Endothelial cell of umbilical vein (primary cell): ENCODE data around the gene RNU2-63P. TPM values are rescaled to one million over a fixed set of nuclear protein-coding genes. Genes with fewer than 3 reads are reported as not detected.

Experiments used
- BruUV-seq: library from RNA; stranded (reverse); fragments of 400-500 nt; replicated peaks from 2 replicates; lab custom pipeline; 2021; lab: Mats Ljungman, UMichigan
- CTCF ChIA-PET: fragments of 300-600, 350-600 bp; sonication (Branson Sonifier 250); formaldehyde crosslinking; loops from one replicate; lab custom pipeline; 2021; ENCODE audit warnings: antibody characterized with exemption, inconsistent platforms; lab: Charles Lee
- POLR2A ChIA-PET: fragments of 300-600, 350-600 bp; sonication (Branson Sonifier 250); formaldehyde crosslinking; loops from one replicate; lab custom pipeline; 2021; ENCODE audit warnings: antibody characterized with exemption, inconsistent platforms; lab: Charles Lee
- DNase-seq: peaks from one replicate; pipeline ENCODE4 v3.0.0-alpha.2; 2011; ENCODE audit warnings: low read depth, low spot score
- FAIRE-seq: peaks from 2 replicates; lab custom pipeline; 2011; peaks lifted over from hg19 to GRCh38; lab: Jason Lieb, UNC
- H2AFZ ChIP-seq: 2 replicates; pipeline ENCODE4 v1.6.0; 2012; ENCODE audit warnings: low read depth, low read length, control low read depth, inconsistent platforms
- H3K27ac ChIP-seq: 2 replicates; pipeline ENCODE4 v1.5.1; 2011; ENCODE audit warnings: low read depth, mild to moderate bottlenecking, control low read depth, low read length, moderate library complexity; ENCODE audit not compliant: insufficient read depth
- H3K27me3 ChIP-seq, 2 experiments: 2 replicates each; pipeline versions ENCODE4 v1.6.0 to v1.6.1; 2011; ENCODE audit warnings: low read length in 2 of 2, mixed read lengths in 1 of 2; ENCODE audit not compliant: control insufficient read depth in 2 of 2, insufficient read depth in 2 of 2
- H3K36me3 ChIP-seq, 2 experiments: 2 replicates in 1 of 2; 3 replicates in 1 of 2; pipeline ENCODE4 v1.5.1; 2011; ENCODE audit warnings: low read length in 2 of 2, mild to moderate bottlenecking in 1 of 2, moderate library complexity in 1 of 2; ENCODE audit not compliant: control insufficient read depth in 2 of 2, insufficient read depth in 2 of 2; ENCODE audit errors: extremely low read depth in 1 of 2
- H3K4me1 ChIP-seq: 3 replicates; pipeline ENCODE4 v1.5.1; 2011; ENCODE audit warnings: mild to moderate bottlenecking, low read length; ENCODE audit not compliant: control insufficient read depth, insufficient read depth; ENCODE audit errors: extremely low read depth
- H3K4me2 ChIP-seq: 2 replicates; pipeline ENCODE4 v1.6.1; 2011; ENCODE audit warnings: low read length, control low read depth, mixed read lengths; ENCODE audit not compliant: insufficient read depth
- H3K4me3 ChIP-seq, 3 experiments: fragments of 200-600 bp in 1 of 3; sonication (generic), shearing (Covaris generic) in 1 of 3; replicated peaks in 1 of 3; 2 replicates each; pipeline ENCODE4 v1.5.1; 2011 to 2016; ENCODE audit warnings: control low read depth in 3 of 3, low read length in 3 of 3, mild to moderate bottlenecking in 2 of 3, inconsistent platforms in 1 of 3, low read depth in 1 of 3, moderate library complexity in 1 of 3; ENCODE audit not compliant: insufficient read depth in 1 of 3
- H3K79me2 ChIP-seq: 2 replicates; pipeline ENCODE4 v1.6.0; 2012; ENCODE audit warnings: low read length, inconsistent platforms; ENCODE audit not compliant: control insufficient read depth, insufficient read depth
- H3K9ac ChIP-seq: replicated peaks from 2 replicates; pipeline ENCODE3; 2011; ENCODE audit warnings: low read length, control low read depth; ENCODE audit not compliant: insufficient read depth; ENCODE audit errors: extremely low read depth
- H3K9me1 ChIP-seq: replicated peaks from 3 replicates; pipeline ENCODE4 v1.6.0; 2011; ENCODE audit warnings: mild to moderate bottlenecking, low read length; ENCODE audit not compliant: control insufficient read depth, insufficient read depth; ENCODE audit errors: extremely low read depth
- H3K9me3 ChIP-seq: replicated peaks from 2 replicates; pipeline ENCODE4 v1.5.1; 2012; ENCODE audit warnings: low read length, inconsistent platforms; ENCODE audit not compliant: control insufficient read depth, insufficient read depth
- H4K20me1 ChIP-seq: replicated peaks from 2 replicates; pipeline ENCODE3; 2011; ENCODE audit warnings: mild to moderate bottlenecking, low read length; ENCODE audit not compliant: control insufficient read depth, insufficient read depth; ENCODE audit errors: extremely low read depth
- CTCF ChIP-seq, 2 donors: IDR thresholded peaks; 1 replicate in 1 of 2; 2 replicates in 1 of 2; pipeline ENCODE4 v1.5.1; 2011; ENCODE audit warnings: low read length in 2 of 2, mild to moderate bottlenecking in 2 of 2, moderate library complexity in 2 of 2, control low read depth in 1 of 2, inconsistent platforms in 1 of 2, low read depth in 1 of 2; ENCODE audit not compliant: insufficient read depth in 1 of 2; ENCODE audit errors: extremely low read depth in 1 of 2
- EZH2 ChIP-seq: IDR thresholded peaks from 2 replicates; pipeline ENCODE4 v1.6.1; 2012; ENCODE audit warnings: borderline replicate concordance, low read depth, mild to moderate bottlenecking, moderate library complexity, low read length, inconsistent platforms; ENCODE audit not compliant: severe bottlenecking
- FOS ChIP-seq: IDR thresholded peaks from 2 replicates; pipeline ENCODE4 v1.6.1; 2011; ENCODE audit warnings: mild to moderate bottlenecking, low read length, moderate library complexity, borderline replicate concordance; ENCODE audit not compliant: insufficient read depth
- GATA2 ChIP-seq: IDR thresholded peaks from 2 replicates; pipeline ENCODE4 v1.7.0; 2011; ENCODE audit warnings: low read depth, mild to moderate bottlenecking, moderate library complexity, mixed read lengths, low read length; ENCODE audit not compliant: insufficient read length, insufficient read depth
- JUN ChIP-seq: IDR thresholded peaks from 2 replicates; pipeline ENCODE4 v1.6.1; 2011; ENCODE audit warnings: borderline replicate concordance, low read depth; ENCODE audit not compliant: insufficient read length, insufficient read depth
- MAX ChIP-seq: IDR thresholded peaks from 2 replicates; pipeline ENCODE4 v1.6.1; 2011; ENCODE audit not compliant: insufficient read depth, insufficient read length
- MYC ChIP-seq: IDR thresholded peaks from one replicate; pipeline ENCODE4 v1.6.1; 2011; ENCODE audit warnings: mild to moderate bottlenecking, low read depth, low read length
- POLR2A ChIP-seq: IDR thresholded peaks from 2 replicates; pipeline ENCODE4 v1.6.1; 2012; ENCODE audit warnings: low read depth, mild to moderate bottlenecking, control low read depth, low read length
- POLR2AphosphoS5 ChIP-seq: IDR thresholded peaks from 2 replicates; pipeline ENCODE4 v1.6.1; 2012; ENCODE audit warnings: low read depth, mild to moderate bottlenecking, control low read depth, low read length, moderate library complexity; ENCODE audit not compliant: insufficient read depth
- dilution Hi-C: fragments of 300-500 bp; cut with MboI; formaldehyde crosslinking; loops from one replicate; pipeline ENCODE4 v1.15.0; 2019; ENCODE audit warnings: low sequenced_read_pairs; ENCODE audit not compliant: extremely low pct_ligation_motif_present
- intact Hi-C: fragments of 100-400 bp; cut with micrococcal nuclease; formaldehyde crosslinking; loops from one replicate; pipeline ENCODE4 v1.10.0; 2022
- polyA plus RNA-seq, 4 experiments: library from polyadenylated mRNA; depleted of rRNA in 3 of 4; stranded (reverse) in 3 of 4; unstranded in 1 of 4; fragments of >200 nt; gene quantifications; 2 replicates each; pipeline versions ENCODE4 v1.2.1 to v1.2.3, GENCODE V29; 2011 to 2012; ENCODE audit warnings: missing spikeins in 1 of 4
- total RNA-seq: library from RNA; stranded (reverse); gene quantifications from 2 replicates; pipeline ENCODE4 v1.2.3, GENCODE V29; 2021

The RNU2-63P gene
- total and polyA plus RNA-seq, 2 donors (not counting 3 experiments of a cell fraction or from before 2014, with no cell fraction given) = not detected

DNA sequence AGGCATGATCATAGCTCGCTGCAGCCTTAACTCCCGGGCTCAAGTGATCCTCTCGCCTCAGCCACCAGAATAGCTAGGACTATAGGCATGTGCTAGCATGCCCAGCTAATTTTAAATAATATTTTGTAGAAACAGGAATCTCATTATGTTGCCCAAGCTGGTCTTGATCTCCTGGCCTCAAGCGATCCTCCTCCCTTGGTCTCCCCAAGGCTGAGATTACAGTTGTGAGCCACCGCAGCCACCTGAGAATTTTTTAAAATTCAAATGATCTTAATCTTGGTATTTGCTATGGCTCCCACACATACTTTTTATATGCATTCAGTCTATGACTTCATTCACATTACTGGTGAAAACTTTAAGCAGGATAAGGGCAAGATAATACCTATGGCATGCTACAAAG is 26.1 kb upstream of the RNU2-63P start:
- dilution Hi-C loops (no loop called here), intact Hi-C loops (no loop called here)
- H3K27me3 ChIP-seq = no peaks in the 10 kb centered on the region
- H3K36me3 ChIP-seq = no peaks in the 10 kb centered on the region
- H3K4me1 ChIP-seq = peaks cover 9% of the 10 kb centered on the region
- ChIA-PET CTCF (interaction anchor here (1.5 kb wide), 1 partner anchor 18 kb away, joined by 4 read pairs; no protein-coding TSS in a partner anchor), POLR2A (no interaction called here)
- H3K9ac ChIP-seq = no peak overlapping the region
- H3K4me3 ChIP-seq = no peak overlapping the region
- no TSS peak for BruUV-seq
- no peaks in the 10 kb centered on the region for H3K9me3 ChIP-seq
- DNase-seq (no peak), FAIRE-seq (no peak)
- TF ChIP-seq FOS (no peak), MAX (no peak), EZH2 (no peak), POLR2A (no peak), MYC (no peak), POLR2AphosphoS5 (no peak), CTCF (IDR thresholded peaks at IDR 0.05; ENCODE audit: extremely low read depth in 1 of 2, insufficient read depth in 1 of 2, low read depth in 1 of 2, low read length in 2 of 2) (no peak), GATA2 (no peak), JUN (no peak)
- H3K27ac ChIP-seq = no peak overlapping the region
- H3K9me1 ChIP-seq = no peaks in the 10 kb centered on the region
- no peaks in the 10 kb centered on the region for H4K20me1 ChIP-seq
- H3K4me2 ChIP-seq = no peak overlapping the region
- H3K79me2 ChIP-seq = no peaks in the 10 kb centered on the region
- no peak overlapping the region for H2AFZ ChIP-seq
